ENCODE results near the gene PMF1. TPM values are rescaled to one million over a fixed set of nuclear protein-coding genes. Genes with fewer than 3 reads are reported as not detected.

The PMF1 gene
- total and polyA plus RNA-seq, 2 of the 13 experiments (the other 11 are each of a cell fraction or from before 2014, with no cell fraction given): 72.5 to 89.0 TPM

DNA sequence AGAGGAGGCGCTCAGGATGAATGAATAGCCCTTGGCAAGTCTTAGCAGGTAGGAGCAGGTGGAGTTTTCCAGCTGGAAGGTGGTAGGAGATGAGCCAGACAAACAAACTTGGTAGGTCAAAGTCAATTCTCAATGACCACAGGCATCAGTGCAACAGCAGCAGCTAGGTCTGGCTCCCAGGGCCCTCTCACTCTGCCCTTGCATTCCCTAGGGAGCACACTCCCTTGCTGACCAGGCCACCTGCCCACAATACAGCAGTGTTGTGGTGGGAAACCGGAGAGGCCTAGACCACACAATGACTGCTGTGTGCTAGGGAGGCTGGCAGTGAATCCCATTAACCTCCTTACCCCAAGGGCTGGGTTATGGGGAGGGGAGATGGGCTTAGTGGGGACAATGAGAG, 48.1 kb downstream of the PMF1 start (continued):
- TF ChIP-seq ZNF574 (CRISPR knock-in tag; IDR thresholded peaks at IDR 0.05): no peak
- TF ChIP-seq, protein P1, sequence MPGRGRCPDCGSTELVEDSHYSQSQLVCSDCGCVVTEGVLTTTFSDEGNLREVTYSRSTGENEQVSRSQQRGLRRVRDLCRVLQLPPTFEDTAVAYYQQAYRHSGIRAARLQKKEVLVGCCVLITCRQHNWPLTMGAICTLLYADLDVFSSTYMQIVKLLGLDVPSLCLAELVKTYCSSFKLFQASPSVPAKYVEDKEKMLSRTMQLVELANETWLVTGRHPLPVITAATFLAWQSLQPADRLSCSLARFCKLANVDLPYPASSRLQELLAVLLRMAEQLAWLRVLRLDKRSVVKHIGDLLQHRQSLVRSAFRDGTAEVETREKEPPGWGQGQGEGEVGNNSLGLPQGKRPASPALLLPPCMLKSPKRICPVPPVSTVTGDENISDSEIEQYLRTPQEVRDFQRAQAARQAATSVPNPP (CRISPR knock-in tag; IDR thresholded peaks at IDR 0.05): no peak

- DNase-seq (ENCODE audit: low spot score) (no peak), ATAC-seq (no peak), FAIRE-seq (no peak)
- H3K4me2 ChIP-seq (ENCODE audit: low read depth, low read length): no peak overlapping the region
- H3K4me1 ChIP-seq (ENCODE audit: insufficient read depth, low read length): no peaks in the 10 kb centered on the region
- BruUV-seq (replicated peaks): no TSS peak
- in situ Hi-C loops (cut with HindIII; ENCODE audit: extremely low pct_ligation_motif_present, low pct_unique_long_range_greater_than_20kb): no loop called here
- ChIA-PET POLR2A (no interaction called here), CTCF (ENCODE audit: low intra/inter-chr PET ratio, low total read pairs) (no interaction called here)
- no peak overlapping the region for H3K9ac ChIP-seq (ENCODE audit: insufficient read depth, low read depth, low read length)
- H3K9me3 ChIP-seq (ENCODE audit: low read length): no peaks in the 10 kb centered on the region
- no peaks in the 10 kb centered on the region for H3K79me2 ChIP-seq (ENCODE audit: insufficient read depth, low read length)
- peaks cover 45 to 87% of the 10 kb centered on the region in 2 experiments for H3K36me3 ChIP-seq (replicated peaks in 1 of 2; ENCODE audit: control insufficient read depth in 1 of 2, insufficient read depth in 2 of 2, low read length in 2 of 2)
- WGBS (ENCODE audit: low lambda C conversion rate): 95% methylated on average over 8 of the region's 9 CpGs
- H3K27me3 ChIP-seq (ENCODE audit: control insufficient read depth in 1 of 2, insufficient read depth in 2 of 2, low read length in 2 of 2): no peaks in the 10 kb centered on the region; a peak in 1 of 5 replicates
- H4K20me1 ChIP-seq (ENCODE audit: insufficient read depth, low read length): no peaks in the 10 kb centered on the region
- intact Hi-C loops (cut with micrococcal nuclease; ENCODE audit: unreplicated experiment): no loop called here
- H3K27ac ChIP-seq (ENCODE audit: extremely low read length, insufficient read depth, low read length): no peak overlapping the region
- H3K4me3 ChIP-seq (replicated peaks in 1 of 3; ENCODE audit: insufficient read depth in 1 of 3, low read depth in 2 of 3, low read length in 3 of 3): no peak overlapping the region
- no peak overlapping the region for H2AFZ ChIP-seq (ENCODE audit: low read length)
- TF ChIP-seq NFRKB (IDR thresholded peaks at IDR 0.05) (no peak), ZMYM3 (CRISPR knock-in tag; IDR thresholded peaks at IDR 0.05) (no peak), IRF1 (CRISPR knock-in tag; IDR thresholded peaks at IDR 0.05; ENCODE audit: low read depth) (no peak), TAF1 (CRISPR knock-in tag; IDR thresholded peaks at IDR 0.05) (no peak)
- TF ChIP-seq, protein P2, sequence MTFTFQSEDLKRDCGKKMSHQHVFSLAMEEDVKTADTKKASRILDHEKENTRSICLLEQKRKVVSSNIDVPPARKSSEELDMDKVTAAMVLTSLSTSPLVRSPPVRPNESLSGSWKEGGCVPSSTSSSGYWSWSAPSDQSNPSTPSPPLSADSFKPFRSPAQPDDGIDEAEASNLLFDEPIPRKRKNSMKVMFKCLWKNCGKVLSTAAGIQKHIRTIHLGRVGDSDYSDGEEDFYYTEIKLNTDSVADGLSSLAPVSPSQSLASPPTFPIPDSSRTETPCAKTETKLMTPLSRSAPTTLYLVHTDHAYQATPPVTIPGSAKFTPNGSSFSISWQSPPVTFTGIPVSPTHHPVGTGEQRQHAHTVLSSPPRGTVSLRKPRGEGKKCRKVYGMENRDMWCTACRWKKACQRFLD (CRISPR knock-in tag; IDR thresholded peaks at IDR 0.05; ENCODE audit: borderline replicate concordance): no peak
- TF ChIP-seq, protein P3, sequence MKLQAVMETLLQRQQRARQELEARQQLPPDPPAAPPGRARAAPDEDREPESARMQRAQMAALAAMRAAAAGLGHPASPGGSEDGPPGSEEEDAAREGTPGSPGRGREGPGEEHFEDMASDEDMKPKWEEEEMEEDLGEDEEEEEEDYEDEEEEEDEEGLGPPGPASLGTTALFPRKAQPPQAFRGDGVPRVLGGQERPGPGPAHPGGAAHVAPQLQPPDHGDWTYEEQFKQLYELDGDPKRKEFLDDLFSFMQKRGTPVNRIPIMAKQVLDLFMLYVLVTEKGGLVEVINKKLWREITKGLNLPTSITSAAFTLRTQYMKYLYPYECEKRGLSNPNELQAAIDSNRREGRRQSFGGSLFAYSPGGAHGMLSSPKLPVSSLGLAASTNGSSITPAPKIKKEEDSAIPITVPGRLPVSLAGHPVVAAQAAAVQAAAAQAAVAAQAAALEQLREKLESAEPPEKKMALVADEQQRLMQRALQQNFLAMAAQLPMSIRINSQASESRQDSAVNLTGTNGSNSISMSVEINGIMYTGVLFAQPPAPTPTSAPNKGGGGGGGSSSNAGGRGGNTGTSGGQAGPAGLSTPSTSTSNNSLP (IDR thresholded peaks at IDR 0.05; ENCODE audit: low read depth, low read length): no peak
- TF ChIP-seq, protein P4, sequence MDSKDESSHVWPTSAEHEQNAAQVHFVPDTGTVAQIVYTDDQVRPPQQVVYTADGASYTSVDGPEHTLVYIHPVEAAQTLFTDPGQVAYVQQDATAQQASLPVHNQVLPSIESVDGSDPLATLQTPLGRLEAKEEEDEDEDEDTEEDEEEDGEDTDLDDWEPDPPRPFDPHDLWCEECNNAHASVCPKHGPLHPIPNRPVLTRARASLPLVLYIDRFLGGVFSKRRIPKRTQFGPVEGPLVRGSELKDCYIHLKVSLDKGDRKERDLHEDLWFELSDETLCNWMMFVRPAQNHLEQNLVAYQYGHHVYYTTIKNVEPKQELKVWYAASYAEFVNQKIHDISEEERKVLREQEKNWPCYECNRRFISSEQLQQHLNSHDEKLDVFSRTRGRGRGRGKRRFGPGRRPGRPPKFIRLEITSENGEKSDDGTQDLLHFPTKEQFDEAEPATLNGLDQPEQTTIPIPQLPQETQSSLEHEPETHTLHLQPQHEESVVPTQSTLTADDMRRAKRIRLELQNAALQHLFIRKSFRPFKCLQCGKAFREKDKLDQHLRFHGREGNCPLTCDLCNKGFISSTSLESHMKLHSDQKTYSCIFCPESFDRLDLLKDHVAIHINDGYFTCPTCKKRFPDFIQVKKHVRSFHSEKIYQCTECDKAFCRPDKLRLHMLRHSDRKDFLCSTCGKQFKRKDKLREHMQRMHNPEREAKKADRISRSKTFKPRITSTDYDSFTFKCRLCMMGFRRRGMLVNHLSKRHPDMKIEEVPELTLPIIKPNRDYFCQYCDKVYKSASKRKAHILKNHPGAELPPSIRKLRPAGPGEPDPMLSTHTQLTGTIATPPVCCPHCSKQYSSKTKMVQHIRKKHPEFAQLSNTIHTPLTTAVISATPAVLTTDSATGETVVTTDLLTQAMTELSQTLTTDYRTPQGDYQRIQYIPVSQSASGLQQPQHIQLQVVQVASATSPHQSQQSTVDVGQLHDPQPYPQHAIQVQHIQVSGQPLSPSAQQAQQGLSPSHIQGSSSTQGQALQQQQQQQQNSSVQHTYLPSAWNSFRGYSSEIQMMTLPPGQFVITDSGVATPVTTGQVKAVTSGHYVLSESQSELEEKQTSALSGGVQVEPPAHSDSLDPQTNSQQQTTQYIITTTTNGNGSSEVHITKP (CRISPR knock-in tag; IDR thresholded peaks at IDR 0.05; ENCODE audit: low read depth): no peak
These were observed 49.9 kb downstream of the PMF1 start for GRCh38 chr1:156262461-156263287.

Measured in HepG2 (cell line).